ENCODE results near the gene ZBTB16. TPM values are rescaled to one million over a fixed set of nuclear protein-coding genes. Genes with fewer than 3 reads are reported as not detected.

Gene ZBTB16
- total RNA-seq, 4 donors from 2014 or later, result 10.4 to 137 (median 18.8) TPM

GRCh38 chr11:114033066-114033465, 26.4 kb upstream of the ZBTB16 start:
- TF ChIP-seq POLR2A (IDR thresholded peaks at IDR 0.05), result no peak
- Histone ChIP-seq H3K4me3 (no peak overlapping the region), H3K27ac (no peak overlapping the region), H3K9me3 (no peaks in the 10 kb centered on the region), H3K4me1 (peaks cover 0 to 16% (median 8%) of the 10 kb centered on the region in 3 donors), H3K36me3 (no peaks in the 10 kb centered on the region), H3K27me3 (peaks cover 0 to 42% (median 1%) of the 10 kb centered on the region in 4 donors)
- no peak for DNase-seq
- intact Hi-C loops (cut with DNase I), result loop anchor here (5.0 kb wide), 1 partner anchor 229 kb away; no protein-coding TSS in a partner anchor
- WGBS, 2 donors, result 75 to 84% methylated on average over 3 to 5 of the region's 5 CpGs

- DNase-seq, result no peak
- intact Hi-C loops (cut with DNase I), result loop anchor here (5.0 kb wide), 1 partner anchor 229 kb away; no protein-coding TSS in a partner anchor
- 73 to 74% methylated on average over 2 of the region's 2 CpGs for WGBS, 2 donors
- Histone ChIP-seq H3K9me3 (no peaks in the 10 kb centered on the region), H3K4me3 (no peak overlapping the region), H3K36me3 (no peaks in the 10 kb centered on the region), H3K27ac (no peak overlapping the region), H3K4me1 (peaks cover 0 to 16% (median 8%) of the 10 kb centered on the region in 3 donors), H3K27me3 (peaks cover 0 to 39% (median 1%) of the 10 kb centered on the region in 4 donors)
- TF ChIP-seq CTCF (IDR thresholded peaks at IDR 0.05) (peak in 1 of 6 experiments; percentile 20), POLR2A (IDR thresholded peaks at IDR 0.05) (no peak)
Measured at GRCh38 chr11:114033572-114033971, 25.9 kb upstream of the ZBTB16 start.

- no peak for DNase-seq
- intact Hi-C loops (cut with DNase I), result loop anchor here (5.0 kb wide), 1 partner anchor 227 kb away; no protein-coding TSS in a partner anchor
- no peak overlapping the region for H3K4me3 ChIP-seq
- H3K27ac ChIP-seq, result no peak overlapping the region
- H3K4me1 ChIP-seq, result peaks cover 0 to 16% (median 8%) of the 10 kb centered on the region in 3 donors
- H3K9me3 ChIP-seq, result no peaks in the 10 kb centered on the region
- no peak for TF ChIP-seq POLR2A (IDR thresholded peaks at IDR 0.05)
- no peak for TF ChIP-seq CTCF (IDR thresholded peaks at IDR 0.05)
- H3K27me3 ChIP-seq, result peaks cover 0 to 26% (median 1%) of the 10 kb centered on the region in 4 donors
- 86 to 88% methylated on average over 10 to 11 of the region's 11 CpGs for WGBS, 2 donors
- H3K36me3 ChIP-seq, result no peaks in the 10 kb centered on the region
Measured at GRCh38 chr11:114034956-114035355, 24.6 kb upstream of the ZBTB16 start.

- Histone ChIP-seq H3K4me3 (peak overlapping the region; percentile 20 to 60 (median 42)), H3K36me3 (no peaks in the 10 kb centered on the region), H3K4me1 (peaks cover 0 to 25% (median 8%) of the 10 kb centered on the region in 3 donors), H3K9me3 (no peaks in the 10 kb centered on the region), H3K27me3 (peaks cover 0 to 15% (median 1%) of the 10 kb centered on the region in 4 donors), H3K27ac (peak overlapping the region; percentile 47 to 79 (median 76))
- no peak for DNase-seq
- intact Hi-C loops (cut with DNase I), result no loop called here
- 2 to 6% methylated on average over 9 to 12 of the region's 37 CpGs for WGBS, 2 donors
- peak; percentile 70 to 90 (median 84) for TF ChIP-seq CTCF (IDR thresholded peaks at IDR 0.05)
- no peak for TF ChIP-seq POLR2A (IDR thresholded peaks at IDR 0.05)
Measured at GRCh38 chr11:114036147-114036811, 23.2 kb upstream of the ZBTB16 start.

GRCh38 chr11:114036958-114037357, 22.6 kb upstream of the ZBTB16 start:
- intact Hi-C loops (cut with DNase I), result no loop called here
- TF ChIP-seq CTCF (IDR thresholded peaks at IDR 0.05) (no peak), POLR2A (IDR thresholded peaks at IDR 0.05) (no peak)
- H3K9me3 ChIP-seq, result no peaks in the 10 kb centered on the region
- H3K4me1 ChIP-seq, result peaks cover 0 to 26% (median 8%) of the 10 kb centered on the region in 3 donors
- whole genome bisulfite sequencing, 2 donors, result 85 to 98% methylated on average over 3 of the region's 3 CpGs
- peak overlapping the region in 3 of 4 donors; percentile 75 to 79 (median 76) for H3K27ac ChIP-seq
- no peaks in the 10 kb centered on the region for H3K36me3 ChIP-seq
- no peak for DNase-seq
- H3K27me3 ChIP-seq, result peaks cover 0 to 11% (median 1%) of the 10 kb centered on the region in 4 donors
- H3K4me3 ChIP-seq, result peak overlapping the region in 1 of 4 donors; percentile 60

Measured in esophagus squamous epithelium (tissue), 5 donors.